Measurements from ENCODE around the gene KIF16B. TPM values are rescaled to one million over a fixed set of nuclear protein-coding genes. Genes with fewer than 3 reads are reported as not detected.

KIF16B gene
- total and polyA plus RNA-seq, 10 of the 15 experiments (the other 5 are each of a cell fraction or from before 2014, with no cell fraction given): 0.21 to 5.2 (median 3.0) TPM

DNA sequence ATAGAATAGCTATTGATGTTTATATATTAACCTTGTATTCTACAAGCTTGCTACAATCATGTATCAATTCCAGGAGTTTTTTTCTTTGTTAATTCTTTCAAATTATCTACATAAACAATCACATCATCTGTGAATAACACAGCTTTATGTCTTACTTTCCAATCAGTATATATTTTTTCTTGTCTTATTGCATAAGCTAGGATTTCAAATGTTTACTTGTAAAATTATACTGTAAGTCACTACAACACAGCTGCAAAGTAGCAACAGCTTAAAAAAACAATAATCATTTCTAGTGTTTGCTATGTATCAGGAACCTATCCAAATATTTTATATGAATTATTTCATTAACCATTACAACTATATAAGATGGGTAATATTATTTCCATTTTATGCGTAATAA lies 270.4 kb downstream of the KIF16B start (continued):
- no peak for TF ChIP-seq SP1 (IDR thresholded peaks at IDR 0.05; ENCODE audit: low read depth, low read length)
- TF ChIP-seq NRF1 (conservative IDR thresholded peaks at IDR 0.05; ENCODE audit: low read depth, low read length): no peak

DNA sequence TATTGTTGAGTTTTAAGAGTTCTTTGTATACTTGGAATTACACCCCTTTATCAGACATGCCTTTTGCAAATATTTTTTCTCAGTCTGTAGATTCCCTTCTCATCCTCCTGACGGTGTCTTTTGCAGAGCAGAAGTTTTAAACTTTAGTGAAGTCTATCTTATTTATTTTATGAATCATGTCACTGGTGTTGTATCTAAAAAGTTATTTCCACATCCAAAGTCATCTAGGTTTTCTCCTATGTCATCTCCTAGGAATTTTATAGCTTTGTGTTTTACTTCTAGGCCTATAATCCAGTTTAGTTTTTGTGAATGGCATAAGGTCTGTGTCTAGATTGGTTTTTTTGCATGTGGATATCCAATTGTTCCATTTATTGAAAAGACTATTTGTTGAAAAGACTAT lies 271.3 kb downstream of the KIF16B start:
- Histone ChIP-seq H3K4me1 (ENCODE audit: control insufficient read depth, insufficient read depth, low read length) (no peaks in the 10 kb centered on the region), H3K36me3 (ENCODE audit: control insufficient read depth in 2 of 2, insufficient read depth in 2 of 2, low read length in 1 of 2) (no peaks in the 10 kb centered on the region), H2AFZ (ENCODE audit: control insufficient read depth, low read depth, low read length) (no peak overlapping the region), H3K9me3 (replicated peaks; ENCODE audit: control insufficient read depth, insufficient read depth, low read length) (no peaks in the 10 kb centered on the region), H3K9ac (ENCODE audit: control insufficient read depth, insufficient read depth, low read length) (no peak overlapping the region), H3K27ac (ENCODE audit: control insufficient read depth, insufficient read depth) (no peak overlapping the region), H3K4me2 (ENCODE audit: control insufficient read depth, insufficient read depth) (no peak overlapping the region), H3K27me3 (replicated peaks in 1 of 2; ENCODE audit: control insufficient read depth in 2 of 2, insufficient read depth in 2 of 2, low read length in 1 of 2) (no peaks in the 10 kb centered on the region), H3K79me2 (ENCODE audit: control insufficient read depth, insufficient read depth, low read length) (no peaks in the 10 kb centered on the region), H3K4me3 (no peak overlapping the region), H4K20me1 (ENCODE audit: control insufficient read depth, insufficient read depth) (no peaks in the 10 kb centered on the region)
- no peak for ATAC-seq
- no peak for TF ChIP-seq SIX5 (IDR thresholded peaks at IDR 0.05; ENCODE audit: low read depth, low read length, severe bottlenecking)
- in situ Hi-C loops (cut with MboI): no loop called here
- ChIA-PET POLR2A (no interaction called here), SMC1A (ENCODE audit: uncharacterized antibody, unreplicated experiment) (interaction anchor here (0.6 kb wide), 1 partner anchor 250 kb away, joined by 3 read pairs; no protein-coding TSS in a partner anchor), CTCF (interaction anchor here (0.7 to 1.1 kb wide), 2 partner anchors 31 to 176 kb away, joined by 3 read pairs; no protein-coding TSS in a partner anchor), RAD21 (ENCODE audit: unreplicated experiment) (no interaction called here)
- DNase-seq (ENCODE audit: low read depth, low spot score): no peak
- WGBS (ENCODE audit: insufficient coverage, insufficient replicate concordance, low lambda C conversion rate, missing lambda C conversion rate): 55% methylated on average over 1 of the region's 1 CpG
- no TSS peak for BruUV-seq (replicated peaks)
- intact Hi-C loops (cut with micrococcal nuclease; ENCODE audit: unreplicated experiment): no loop called here
- FAIRE-seq: no peak

DNA sequence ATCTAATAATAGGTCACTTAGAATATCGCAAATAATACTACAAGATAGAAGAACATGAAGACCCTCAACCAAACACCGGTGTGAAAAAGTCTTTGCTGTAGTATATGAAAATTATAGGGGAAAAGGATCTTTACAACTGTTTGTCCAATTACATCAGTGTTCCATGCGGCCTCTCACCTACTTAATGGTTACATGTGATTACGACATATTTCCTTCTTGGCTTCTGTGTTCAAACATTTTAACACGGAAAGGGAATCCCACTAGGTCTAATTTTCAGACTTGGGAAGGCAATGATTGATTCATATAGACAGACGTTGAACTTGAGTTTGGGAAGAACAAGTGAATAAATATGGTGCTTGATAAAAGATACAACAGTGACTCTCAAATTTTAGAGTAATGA lies 273.4 kb downstream of the KIF16B start:
- BruUV-seq (replicated peaks): no TSS peak
- no peaks in the 10 kb centered on the region for H3K9me3 ChIP-seq (replicated peaks; ENCODE audit: control insufficient read depth, insufficient read depth, low read length)
- SMC1A ChIA-PET (ENCODE audit: uncharacterized antibody, unreplicated experiment): no interaction called here
- no peaks in the 10 kb centered on the region for H3K27me3 ChIP-seq (replicated peaks in 1 of 2; ENCODE audit: control insufficient read depth in 2 of 2, insufficient read depth in 2 of 2, low read length in 1 of 2)
- FAIRE-seq (no peak), DNase-seq (ENCODE audit: low read depth, low spot score) (no peak), ATAC-seq (no peak)
- WGBS (ENCODE audit: insufficient coverage, insufficient replicate concordance, low lambda C conversion rate, missing lambda C conversion rate): 48% methylated on average over 6 of the region's 6 CpGs
- RAD21 ChIA-PET (ENCODE audit: unreplicated experiment): no interaction called here
- H3K4me1 ChIP-seq (ENCODE audit: control insufficient read depth, insufficient read depth, low read length): no peaks in the 10 kb centered on the region
- no peaks in the 10 kb centered on the region for H3K79me2 ChIP-seq (ENCODE audit: control insufficient read depth, insufficient read depth, low read length)
- H4K20me1 ChIP-seq (ENCODE audit: control insufficient read depth, insufficient read depth): no peaks in the 10 kb centered on the region
- no peak overlapping the region for H3K4me2 ChIP-seq (ENCODE audit: control insufficient read depth, insufficient read depth)
- CTCF ChIA-PET: no interaction called here
- in situ Hi-C loops (cut with MboI): no loop called here
- no peak overlapping the region for H2AFZ ChIP-seq (ENCODE audit: control insufficient read depth, low read depth, low read length)
- H3K4me3 ChIP-seq: no peak overlapping the region
- H3K36me3 ChIP-seq (ENCODE audit: control insufficient read depth in 2 of 2, insufficient read depth in 2 of 2, low read length in 1 of 2): no peaks in the 10 kb centered on the region
- no peak overlapping the region for H3K27ac ChIP-seq (ENCODE audit: control insufficient read depth, insufficient read depth)
- POLR2A ChIA-PET: no interaction called here
- no peak overlapping the region for H3K9ac ChIP-seq (ENCODE audit: control insufficient read depth, insufficient read depth, low read length)
- intact Hi-C loops (cut with micrococcal nuclease; ENCODE audit: unreplicated experiment): no loop called here
- TF ChIP-seq, protein P1, sequence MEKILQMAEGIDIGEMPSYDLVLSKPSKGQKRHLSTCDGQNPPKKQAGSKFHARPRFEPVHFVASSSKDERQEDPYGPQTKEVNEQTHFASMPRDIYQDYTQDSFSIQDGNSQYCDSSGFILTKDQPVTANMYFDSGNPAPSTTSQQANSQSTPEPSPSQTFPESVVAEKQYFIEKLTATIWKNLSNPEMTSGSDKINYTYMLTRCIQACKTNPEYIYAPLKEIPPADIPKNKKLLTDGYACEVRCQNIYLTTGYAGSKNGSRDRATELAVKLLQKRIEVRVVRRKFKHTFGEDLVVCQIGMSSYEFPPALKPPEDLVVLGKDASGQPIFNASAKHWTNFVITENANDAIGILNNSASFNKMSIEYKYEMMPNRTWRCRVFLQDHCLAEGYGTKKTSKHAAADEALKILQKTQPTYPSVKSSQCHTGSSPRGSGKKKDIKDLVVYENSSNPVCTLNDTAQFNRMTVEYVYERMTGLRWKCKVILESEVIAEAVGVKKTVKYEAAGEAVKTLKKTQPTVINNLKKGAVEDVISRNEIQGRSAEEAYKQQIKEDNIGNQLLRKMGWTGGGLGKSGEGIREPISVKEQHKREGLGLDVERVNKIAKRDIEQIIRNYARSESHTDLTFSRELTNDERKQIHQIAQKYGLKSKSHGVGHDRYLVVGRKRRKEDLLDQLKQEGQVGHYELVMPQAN (conservative IDR thresholded peaks at IDR 0.05): no peak
- TF ChIP-seq, protein P2, sequence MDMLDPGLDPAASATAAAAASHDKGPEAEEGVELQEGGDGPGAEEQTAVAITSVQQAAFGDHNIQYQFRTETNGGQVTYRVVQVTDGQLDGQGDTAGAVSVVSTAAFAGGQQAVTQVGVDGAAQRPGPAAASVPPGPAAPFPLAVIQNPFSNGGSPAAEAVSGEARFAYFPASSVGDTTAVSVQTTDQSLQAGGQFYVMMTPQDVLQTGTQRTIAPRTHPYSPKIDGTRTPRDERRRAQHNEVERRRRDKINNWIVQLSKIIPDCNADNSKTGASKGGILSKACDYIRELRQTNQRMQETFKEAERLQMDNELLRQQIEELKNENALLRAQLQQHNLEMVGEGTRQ (IDR thresholded peaks at IDR 0.05; ENCODE audit: borderline replicate concordance, low read depth, low read length): no peak
- TF ChIP-seq ASH2L (IDR thresholded peaks at IDR 0.05; ENCODE audit: borderline replicate concordance, low read depth) (no peak), HDAC6 (IDR thresholded peaks at IDR 0.05; ENCODE audit: unreplicated experiment) (no peak), IKZF2 (IDR thresholded peaks at IDR 0.05) (no peak)
- TF ChIP-seq, protein P3, sequence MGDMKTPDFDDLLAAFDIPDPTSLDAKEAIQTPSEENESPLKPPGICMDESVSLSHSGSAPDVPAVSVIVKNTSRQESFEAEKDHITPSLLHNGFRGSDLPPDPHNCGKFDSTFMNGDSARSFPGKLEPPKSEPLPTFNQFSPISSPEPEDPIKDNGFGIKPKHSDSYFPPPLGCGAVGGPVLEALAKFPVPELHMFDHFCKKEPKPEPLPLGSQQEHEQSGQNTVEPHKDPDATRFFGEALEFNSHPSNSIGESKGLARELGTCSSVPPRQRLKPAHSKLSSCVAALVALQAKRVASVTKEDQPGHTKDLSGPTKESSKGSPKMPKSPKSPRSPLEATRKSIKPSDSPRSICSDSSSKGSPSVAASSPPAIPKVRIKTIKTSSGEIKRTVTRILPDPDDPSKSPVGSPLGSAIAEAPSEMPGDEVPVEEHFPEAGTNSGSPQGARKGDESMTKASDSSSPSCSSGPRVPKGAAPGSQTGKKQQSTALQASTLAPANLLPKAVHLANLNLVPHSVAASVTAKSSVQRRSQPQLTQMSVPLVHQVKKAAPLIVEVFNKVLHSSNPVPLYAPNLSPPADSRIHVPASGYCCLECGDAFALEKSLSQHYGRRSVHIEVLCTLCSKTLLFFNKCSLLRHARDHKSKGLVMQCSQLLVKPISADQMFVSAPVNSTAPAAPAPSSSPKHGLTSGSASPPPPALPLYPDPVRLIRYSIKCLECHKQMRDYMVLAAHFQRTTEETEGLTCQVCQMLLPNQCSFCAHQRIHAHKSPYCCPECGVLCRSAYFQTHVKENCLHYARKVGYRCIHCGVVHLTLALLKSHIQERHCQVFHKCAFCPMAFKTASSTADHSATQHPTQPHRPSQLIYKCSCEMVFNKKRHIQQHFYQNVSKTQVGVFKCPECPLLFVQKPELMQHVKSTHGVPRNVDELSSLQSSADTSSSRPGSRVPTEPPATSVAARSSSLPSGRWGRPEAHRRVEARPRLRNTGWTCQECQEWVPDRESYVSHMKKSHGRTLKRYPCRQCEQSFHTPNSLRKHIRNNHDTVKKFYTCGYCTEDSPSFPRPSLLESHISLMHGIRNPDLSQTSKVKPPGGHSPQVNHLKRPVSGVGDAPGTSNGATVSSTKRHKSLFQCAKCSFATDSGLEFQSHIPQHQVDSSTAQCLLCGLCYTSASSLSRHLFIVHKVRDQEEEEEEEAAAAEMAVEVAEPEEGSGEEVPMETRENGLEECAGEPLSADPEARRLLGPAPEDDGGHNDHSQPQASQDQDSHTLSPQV (IDR thresholded peaks at IDR 0.05): no peak

Data from GM12878 (cell line).